Measurements from ENCODE around the gene C12orf75.

GRCh38 chr12:105338966-105339365 lies 8.5 kb downstream of the C12orf75 start:
- no peak for TF ChIP-seq JUNB (IDR thresholded peaks at IDR 0.05; ENCODE audit: unreplicated experiment)
- no peak for TF ChIP-seq POLR2AphosphoS5 (IDR thresholded peaks at IDR 0.05; ENCODE audit: low read depth)
- no peak for TF ChIP-seq EZH2 (IDR thresholded peaks at IDR 0.05; ENCODE audit: low read depth, unreplicated experiment)
- TF ChIP-seq CREB1 (CRISPR knock-in tag; IDR thresholded peaks at IDR 0.05; ENCODE audit: low read depth) = no peak

Measured in GM23338 (cell line).